CD4-positive, alpha-beta T cell treated with Interleukin-17A for 4 hours (primary cell): ENCODE measurements around the gene SNRK.

Experiments used
- DNase-seq: peaks from one replicate; pipeline ENCODE4 v3.0.0-alpha.2; 2020; ENCODE audit warnings: mixed read lengths

The SNRK gene, protein sequence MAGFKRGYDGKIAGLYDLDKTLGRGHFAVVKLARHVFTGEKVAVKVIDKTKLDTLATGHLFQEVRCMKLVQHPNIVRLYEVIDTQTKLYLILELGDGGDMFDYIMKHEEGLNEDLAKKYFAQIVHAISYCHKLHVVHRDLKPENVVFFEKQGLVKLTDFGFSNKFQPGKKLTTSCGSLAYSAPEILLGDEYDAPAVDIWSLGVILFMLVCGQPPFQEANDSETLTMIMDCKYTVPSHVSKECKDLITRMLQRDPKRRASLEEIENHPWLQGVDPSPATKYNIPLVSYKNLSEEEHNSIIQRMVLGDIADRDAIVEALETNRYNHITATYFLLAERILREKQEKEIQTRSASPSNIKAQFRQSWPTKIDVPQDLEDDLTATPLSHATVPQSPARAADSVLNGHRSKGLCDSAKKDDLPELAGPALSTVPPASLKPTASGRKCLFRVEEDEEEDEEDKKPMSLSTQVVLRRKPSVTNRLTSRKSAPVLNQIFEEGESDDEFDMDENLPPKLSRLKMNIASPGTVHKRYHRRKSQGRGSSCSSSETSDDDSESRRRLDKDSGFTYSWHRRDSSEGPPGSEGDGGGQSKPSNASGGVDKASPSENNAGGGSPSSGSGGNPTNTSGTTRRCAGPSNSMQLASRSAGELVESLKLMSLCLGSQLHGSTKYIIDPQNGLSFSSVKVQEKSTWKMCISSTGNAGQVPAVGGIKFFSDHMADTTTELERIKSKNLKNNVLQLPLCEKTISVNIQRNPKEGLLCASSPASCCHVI

DNA sequence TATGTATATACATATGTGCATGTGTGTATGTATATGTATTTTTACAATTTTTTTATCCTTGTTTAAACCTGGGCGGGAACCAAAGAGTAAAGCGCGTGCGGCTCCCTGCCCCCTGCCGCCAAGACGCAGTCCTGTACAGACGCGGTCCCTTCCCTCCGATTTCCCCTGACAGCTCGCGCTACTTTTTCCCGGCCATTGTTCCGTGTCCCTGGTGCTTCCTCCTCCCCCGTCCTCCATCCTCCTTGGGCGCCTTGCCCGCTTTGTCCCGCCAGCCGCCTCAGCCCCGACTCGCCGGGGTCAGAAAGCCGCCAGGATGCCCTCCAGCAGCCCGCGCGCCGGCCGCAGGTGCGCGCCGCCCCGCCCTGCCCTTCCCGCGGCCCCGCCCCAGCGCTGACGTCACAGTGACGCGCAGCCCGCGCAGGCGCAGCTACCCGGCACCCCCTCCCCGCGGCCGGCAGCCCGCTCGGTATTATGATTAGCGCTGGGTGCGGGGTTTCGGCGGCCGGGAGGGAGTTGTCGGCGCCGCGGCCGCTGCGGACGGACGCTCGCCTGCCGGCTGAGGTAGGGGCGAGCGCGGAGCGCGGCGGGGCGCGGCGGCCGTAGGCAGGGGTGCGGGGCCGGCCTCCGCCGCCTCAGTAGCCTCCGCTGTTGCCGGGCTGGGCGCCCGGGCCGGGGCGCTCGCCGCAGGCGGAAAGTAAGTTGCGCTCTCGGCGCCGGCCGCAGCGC, at the start of gene SNRK:
Gene SNRK (plus strand): TSS at position 426 of the 726 bp plus-strand sequence. CDS start 16,664 bp downstream, outside the sequence.
- peak; percentile 91 for DNase-seq

DNA sequence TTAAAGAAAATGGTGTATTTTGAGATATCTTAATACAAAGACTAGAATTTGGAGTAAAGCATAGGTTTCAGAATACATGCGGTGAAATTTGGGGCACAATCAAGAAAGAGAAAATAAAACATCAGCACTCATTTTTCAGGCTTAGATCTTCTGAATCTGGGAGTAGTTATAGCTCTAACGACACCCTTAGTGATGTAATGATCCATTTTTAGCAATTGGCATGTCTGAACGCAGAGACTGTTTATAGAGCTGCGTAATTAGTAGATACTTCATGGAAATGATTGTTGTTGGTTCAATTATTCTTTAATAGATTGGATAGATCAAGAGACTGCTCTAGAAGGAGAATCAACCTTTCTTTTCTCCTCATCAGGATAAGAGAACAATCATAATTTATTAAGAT, 47.5 kb upstream of the SNRK start:
- DNase-seq = no peak

DNA sequence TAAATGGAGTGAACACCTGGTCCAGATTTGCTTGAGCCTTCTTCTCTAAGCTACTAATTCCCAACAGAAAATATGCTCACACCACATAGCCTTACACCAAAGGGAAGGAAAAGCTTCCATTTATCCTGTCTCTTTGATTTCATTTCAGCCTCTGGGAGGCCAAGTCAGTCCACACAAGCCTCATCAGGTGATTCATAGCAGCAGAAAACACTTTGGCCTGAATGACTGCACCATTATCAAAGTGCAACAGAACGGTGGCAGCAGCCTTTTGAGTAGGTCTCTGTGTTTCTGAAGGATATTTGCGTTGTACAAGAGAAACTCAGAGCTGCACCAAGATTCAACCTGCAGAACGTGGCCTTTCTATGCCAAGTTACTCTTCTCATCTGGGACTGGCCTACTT, 46.6 kb upstream of the SNRK start:
- DNase-seq = no peak

DNA sequence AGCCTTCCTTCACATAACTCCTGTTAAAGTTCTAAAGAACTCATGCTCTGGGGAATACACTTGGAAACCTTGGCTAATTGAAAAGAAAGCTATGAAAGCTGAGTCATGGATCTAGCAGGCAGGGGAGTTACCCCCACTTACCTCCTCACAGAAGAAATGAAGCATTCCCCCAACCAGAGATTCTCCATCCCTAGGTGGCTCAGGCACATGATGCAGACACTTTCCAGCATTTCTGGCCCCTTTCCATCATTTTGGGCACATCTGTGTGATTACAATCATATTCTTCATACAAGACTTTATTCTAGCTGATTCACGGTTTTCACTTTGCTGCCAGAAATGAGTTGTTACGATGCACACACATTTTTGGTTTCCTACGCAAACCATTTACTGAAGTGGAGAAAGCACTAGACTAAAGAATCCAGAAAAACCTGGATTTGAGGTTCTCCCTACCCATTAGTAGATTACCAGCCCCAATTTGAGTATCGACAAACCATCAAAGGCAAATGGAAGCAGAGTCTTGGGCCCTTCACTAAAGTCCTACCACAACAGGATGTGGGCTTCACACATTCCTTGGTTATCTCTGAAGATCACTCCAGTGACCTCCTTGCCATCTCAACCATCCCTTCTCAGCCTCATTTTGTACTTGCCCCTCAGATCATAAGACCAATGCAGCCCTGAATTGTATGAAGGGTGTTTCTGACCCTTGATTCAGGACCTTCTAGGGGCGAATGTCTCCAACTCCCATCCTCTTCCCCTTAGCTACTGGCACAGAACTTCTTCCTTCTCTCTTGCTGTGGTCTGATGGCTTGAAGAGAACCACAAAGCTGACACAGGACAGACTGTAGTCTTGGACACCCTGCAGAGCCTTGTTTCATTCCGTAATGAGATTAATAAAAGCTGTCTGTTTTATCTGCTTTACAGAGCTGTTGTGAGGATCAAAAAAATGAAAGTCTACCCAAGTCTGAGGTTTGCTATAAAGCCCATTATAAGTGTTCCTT, 42.5 kb upstream of the SNRK start:
- DNase-seq = no peak

DNA sequence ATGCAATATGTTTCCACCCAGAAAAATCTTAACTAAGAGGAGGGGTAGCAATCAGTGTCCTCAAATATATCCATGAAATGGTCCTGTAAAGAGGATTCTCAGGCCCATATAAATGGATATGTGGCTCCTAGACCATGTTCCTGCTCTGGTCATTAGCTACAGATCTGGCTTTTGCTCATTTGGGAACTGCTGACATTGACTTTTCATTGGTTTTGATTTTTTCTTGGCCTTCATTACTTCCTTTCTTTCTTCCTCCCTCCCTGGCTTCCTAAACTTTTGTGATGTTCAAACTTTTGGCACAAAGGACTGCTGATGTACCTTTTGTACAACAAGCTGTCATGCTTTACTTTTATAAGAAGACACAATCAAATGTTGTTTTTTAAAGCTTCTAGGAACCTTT, 41.6 kb upstream of the SNRK start:
- no peak for DNase-seq

DNA sequence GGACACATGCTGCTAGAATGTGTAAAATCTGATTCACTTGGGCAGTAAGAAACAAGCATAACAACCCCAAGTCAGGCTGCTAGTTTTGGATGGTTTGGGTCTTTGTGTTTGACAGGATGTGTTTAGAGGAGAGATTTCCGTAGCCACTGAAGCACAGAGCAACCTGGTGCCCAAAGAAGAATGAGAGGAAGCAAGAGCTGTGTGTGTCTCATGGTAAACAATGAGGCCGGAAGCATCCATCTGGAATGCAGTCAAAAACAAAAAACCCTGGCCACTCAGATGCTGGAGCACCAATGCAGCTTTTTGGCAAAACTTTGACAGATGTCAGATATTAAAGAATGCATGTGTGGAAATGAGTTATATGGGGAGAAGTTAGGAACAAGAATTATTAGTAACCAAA, 39.4 kb upstream of the SNRK start:
- peak; percentile 47 for DNase-seq

DNA sequence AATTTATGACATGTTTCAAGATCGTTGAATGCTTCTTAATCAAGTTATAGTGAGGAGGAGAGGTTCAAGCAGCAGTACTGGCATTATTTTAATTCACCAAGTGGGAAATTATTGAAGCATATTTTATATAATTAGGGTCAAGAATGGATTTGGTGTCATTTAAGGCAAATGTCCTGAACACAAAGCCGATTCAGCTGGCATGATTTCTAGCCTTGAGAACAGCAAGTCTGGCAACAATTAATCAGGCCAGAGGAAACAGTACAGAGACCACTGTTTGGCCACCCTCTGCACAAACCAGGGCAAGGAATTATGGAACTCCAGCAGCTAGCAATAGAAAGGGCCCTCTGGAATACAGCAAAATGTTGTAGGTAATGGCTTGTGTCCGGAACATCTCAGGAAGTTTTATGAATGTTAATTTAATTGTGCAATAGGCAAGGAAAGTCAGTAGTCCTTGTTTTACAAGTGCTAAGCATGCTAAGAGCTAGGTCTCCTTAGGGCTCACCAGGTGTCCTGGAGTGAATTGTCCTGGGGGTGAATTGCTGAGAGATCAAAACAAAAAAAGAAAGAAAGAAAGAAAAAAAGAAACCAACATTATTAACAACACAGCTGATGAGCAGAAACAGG, 38.7 kb upstream of the SNRK start:
- no peak for DNase-seq

DNA sequence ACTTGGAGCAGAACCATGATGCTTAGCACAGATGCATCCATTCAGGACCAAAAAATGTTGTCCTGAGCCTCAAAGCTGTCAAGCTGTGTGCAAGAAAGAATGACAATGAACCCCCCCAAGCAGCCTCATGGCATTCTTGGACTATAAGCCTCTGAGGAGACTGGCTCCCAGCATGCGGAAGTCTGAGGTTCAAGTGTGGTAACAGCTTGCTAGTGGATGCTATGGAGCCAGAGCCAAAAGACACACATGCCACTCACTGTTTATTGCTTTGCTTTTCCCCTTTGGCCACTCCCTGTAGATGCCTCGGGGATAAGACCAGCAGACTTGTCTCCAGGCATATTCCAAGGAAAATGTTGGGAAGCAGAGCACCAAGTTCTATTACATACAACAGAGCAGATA, 38.2 kb upstream of the SNRK start:
- DNase-seq = no peak

DNA sequence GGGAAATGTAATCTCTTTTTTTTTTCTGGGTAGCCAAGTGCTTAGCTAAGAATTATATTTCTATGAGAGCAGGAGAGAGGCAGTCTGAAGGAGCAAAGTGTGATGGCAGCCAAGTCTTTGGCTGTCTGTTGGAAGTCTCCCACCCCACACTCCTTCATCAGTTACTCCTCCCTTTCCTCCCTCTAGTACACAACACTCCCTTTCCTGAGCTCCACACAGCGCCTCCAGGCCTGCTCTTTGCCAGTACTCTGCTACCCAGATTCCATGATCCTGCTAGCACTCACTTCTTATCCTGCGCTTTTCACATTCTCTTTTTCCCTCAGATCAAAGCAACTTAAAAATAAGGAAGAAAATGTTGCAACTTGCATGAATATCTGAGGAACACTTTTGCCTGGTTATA, 37.4 kb upstream of the SNRK start:
- no peak for DNase-seq

DNA sequence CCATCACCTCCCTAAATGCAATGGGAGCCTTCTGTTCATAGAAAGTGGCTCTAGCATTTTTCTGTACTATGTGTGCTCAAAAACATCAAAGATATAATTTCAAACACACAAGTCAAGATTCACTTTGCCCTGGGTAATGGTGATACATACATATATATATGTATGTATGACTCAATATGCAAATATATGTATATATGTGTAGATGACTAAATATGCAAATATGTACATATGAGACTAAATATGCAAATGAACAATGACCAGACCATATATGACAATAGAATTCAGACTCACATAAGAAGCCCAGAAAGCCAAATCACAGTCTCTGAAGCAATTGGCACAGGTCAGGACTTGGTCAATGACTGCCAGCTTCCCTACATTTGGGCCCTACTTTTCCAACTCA, 36.9 kb upstream of the SNRK start:
- no peak for DNase-seq

DNA sequence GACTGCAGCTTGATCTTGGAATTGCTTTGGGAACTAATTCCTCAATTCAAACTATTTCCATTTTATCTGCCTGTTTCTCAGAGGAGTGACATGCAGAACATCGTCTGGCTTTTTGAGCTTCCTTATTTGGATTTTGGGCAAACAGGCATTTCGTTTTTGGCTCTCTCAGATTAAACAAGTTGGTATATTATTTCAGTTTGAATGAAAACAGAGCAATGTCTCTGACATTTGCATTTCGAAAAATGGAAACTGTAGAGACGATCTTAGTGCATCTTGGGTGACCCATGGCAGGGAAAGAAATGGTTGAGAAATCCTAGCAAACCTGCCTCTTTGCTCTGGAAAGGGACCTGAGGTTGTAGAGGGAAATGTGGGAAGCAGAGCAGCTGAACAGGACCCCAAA, 33.0 kb upstream of the SNRK start:
- DNase-seq = no peak

DNA sequence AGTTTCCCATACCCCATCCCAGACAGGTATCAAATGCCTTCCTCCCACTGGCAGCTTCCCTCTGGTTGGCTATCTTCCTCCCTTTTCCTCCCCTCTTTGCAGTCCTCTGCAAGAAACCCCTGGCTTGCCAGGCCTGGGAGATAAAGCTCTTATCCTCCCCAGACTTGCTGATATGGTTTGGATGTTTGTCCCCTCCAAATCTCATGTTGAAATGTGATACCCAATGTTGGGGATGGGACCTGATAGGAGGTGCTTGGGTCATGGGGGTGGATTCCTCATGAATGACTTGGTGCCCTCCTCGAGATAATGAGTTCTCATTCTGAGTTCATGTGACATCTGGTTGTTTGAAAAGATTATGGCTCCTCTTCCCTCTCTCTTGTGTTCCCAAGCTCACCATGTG, 32.2 kb upstream of the SNRK start:
- no peak for DNase-seq

DNA sequence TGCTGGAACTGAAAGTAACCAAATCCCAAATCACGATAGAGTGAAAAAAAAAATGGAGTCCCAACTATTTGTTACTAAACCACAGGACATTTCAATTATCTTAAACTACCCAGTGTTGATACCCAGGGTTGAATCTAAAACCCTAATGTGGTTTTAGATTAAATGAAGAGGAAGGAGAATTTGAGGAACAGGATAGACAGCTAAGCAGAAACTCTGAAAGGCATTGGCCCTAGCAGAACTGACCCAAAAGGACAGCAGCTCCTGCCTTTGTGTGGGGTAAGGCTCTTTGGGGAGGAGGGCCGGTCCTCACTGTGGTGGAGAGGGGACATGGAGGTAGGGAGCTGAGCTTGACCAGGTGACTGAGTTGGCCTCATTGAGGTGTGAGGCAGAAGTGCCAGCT, 30.7 kb upstream of the SNRK start:
- DNase-seq = no peak

DNA sequence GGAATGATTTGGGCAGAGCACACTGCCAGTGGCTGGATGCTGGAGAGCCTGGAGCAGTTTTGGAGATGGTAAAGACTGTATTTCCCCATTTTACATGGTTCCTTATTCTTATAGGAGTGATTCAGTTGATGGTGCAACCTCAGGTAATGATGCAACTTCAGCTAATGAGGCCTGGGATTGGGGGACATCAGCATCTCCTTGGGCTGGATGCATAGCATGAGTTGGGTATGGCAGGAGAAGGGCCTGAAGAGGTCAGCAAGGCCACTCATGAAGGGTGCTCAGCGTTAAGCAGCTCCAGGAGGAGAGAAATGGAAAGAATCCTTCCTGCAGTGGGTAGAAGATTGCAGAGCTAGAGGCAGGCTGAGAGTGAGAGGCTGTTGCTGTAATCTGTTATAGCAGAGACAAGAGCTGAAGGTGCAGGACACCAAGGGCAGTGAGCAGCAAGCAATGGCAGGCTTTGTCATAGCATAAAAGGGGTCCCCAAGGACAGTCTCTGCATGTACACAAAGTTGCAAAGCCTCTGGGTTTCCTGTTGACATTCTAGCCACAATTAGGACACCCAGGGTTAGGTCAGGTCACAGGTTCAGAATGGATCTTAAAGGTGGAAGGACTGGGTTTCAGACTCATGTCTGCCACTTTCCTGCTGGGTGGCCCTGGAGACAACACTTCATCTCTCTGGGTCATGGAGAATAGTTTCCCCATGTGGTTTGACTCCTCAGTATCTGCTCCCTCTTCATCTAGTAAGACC, 29.5 kb upstream of the SNRK start:
- no peak for DNase-seq

DNA sequence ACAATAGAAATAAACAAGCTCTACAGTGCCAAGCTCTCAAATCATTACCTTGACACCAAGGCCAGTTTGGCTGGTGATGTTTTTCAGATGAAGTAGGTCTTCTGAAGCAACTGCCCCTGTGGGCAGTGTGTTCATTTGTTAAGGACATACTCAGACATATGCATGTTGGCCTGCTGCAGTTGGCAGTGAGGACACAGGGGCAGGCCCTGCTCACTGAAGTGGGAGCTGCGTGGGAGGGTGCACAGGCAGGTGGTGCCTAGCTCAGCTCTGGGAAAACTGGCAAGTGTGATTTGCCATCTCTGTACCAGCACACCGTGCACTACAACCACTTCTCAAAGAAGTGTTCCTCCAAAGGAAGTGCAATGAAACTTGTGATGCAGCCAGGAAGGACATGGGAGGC, 28.5 kb upstream of the SNRK start:
- DNase-seq = no peak

DNA sequence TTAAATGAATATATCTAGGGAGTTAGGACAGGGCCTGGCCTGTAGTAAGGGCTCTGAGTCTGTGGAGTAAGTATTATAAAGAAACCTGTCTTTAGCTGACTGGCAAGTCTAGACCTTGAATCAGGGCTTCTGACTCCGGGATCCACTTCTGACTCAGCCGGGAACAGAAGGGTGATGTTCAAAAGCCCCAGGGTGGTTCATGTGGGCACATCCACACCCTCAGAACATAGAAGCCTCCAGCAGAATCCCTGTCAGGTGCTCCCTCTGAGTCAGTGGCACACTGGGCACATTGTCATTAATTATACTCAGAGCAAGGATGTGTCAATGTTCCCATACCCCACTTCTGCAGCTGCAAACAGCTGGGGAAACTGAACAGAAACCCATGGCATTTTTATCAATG, 26.7 kb upstream of the SNRK start:
- no peak for DNase-seq

DNA sequence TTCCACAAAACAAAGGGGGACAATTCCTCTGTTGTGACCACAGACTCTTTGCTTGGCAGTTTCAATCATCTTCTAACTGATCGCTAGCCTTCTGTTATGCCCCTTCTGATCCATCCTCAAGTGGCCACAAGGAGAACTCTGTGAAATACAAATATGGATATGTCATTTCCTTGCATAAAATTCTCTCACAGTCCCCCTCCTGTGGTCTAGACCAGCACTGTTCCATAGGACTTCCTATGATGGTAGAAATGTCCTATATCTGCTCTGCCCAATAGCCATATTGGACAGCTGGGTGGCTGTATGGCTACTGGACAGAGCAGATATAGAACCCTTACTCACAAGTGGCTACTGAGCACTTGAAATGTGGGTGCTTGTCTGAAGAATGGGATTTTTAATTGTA, 25.9 kb upstream of the SNRK start:
- DNase-seq = no peak

DNA sequence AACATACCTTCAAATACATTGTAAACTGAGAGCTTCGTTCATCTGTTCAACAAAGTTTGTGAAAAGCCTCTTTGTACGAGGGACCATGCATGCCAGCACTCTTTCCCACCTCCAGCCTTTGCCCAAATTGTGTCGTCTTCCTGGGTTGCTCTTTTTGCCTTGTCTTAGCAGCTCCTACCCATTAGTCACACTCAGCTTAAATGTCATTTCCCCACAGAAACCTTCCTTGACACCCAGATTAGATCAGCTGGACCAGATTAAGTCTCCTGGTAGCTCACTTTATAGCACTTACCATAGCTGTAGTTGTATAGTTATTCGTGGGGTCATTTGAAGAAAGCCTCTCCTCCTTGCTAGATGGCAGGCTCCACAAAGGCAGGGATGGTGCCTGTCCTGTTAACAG, 24.1 kb upstream of the SNRK start:
- DNase-seq = no peak

DNA sequence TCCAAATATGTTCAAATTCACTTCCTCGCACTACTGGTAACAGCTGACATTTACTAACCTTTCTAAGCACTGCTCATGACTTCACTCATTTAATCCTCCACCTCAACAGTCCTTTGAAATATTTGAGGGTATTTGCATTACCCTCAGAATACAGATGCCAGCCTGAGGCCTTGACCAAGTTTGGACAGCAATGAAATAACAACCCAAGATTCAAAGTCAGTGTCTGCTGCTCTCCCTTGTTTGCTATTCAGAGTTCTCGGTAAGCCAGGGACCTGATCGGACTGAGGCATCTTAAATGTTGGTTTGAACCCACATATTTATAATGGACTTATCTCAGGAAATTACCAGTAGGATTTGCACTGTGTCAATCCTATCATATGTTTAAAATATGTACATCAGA, 19.9 kb upstream of the SNRK start:
- no peak for DNase-seq

DNA sequence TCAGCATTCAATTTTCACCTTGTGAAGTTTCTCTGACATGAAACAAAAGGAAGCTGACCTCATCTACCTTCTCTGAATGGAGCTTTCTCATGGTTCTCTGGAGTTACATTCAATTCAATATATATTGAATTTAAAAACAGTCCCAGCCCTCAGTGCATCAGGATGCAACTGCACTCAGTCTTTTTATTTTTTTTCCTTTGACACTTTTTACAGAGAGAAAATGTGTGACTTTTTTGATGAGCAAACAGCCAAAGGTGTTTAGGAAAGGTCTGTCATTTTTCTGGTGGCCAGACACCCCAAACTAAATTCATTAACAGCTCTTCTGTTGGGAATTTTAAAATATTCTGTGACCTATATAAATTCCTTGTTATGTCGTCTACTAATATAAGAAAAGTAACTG, 19.3 kb upstream of the SNRK start:
- DNase-seq = no peak

DNA sequence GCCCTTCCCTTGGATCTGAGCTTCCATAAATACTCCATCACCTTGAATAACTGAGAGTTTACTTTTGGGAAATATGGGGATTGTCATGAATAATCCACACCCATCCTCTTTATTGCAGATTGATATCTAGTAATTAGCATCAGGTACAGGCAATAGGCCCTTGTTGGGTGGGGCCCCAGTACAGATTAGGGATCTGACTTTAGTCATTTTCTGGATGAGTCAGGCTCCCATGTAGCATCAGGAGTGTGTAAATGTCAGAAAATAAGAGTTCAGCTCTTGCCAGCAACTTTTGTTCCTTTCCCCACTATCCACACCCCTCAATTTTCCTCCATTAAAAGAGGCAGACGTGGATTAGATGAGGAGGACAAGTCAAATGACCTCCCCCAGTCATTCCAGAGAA, 17.7 kb upstream of the SNRK start:
- no peak for DNase-seq
